ENCODE measurements around the gene SPRR3.

- TF ChIP-seq, protein P1, sequence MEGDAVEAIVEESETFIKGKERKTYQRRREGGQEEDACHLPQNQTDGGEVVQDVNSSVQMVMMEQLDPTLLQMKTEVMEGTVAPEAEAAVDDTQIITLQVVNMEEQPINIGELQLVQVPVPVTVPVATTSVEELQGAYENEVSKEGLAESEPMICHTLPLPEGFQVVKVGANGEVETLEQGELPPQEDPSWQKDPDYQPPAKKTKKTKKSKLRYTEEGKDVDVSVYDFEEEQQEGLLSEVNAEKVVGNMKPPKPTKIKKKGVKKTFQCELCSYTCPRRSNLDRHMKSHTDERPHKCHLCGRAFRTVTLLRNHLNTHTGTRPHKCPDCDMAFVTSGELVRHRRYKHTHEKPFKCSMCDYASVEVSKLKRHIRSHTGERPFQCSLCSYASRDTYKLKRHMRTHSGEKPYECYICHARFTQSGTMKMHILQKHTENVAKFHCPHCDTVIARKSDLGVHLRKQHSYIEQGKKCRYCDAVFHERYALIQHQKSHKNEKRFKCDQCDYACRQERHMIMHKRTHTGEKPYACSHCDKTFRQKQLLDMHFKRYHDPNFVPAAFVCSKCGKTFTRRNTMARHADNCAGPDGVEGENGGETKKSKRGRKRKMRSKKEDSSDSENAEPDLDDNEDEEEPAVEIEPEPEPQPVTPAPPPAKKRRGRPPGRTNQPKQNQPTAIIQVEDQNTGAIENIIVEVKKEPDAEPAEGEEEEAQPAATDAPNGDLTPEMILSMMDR (conservative IDR thresholded peaks at IDR 0.05 in 1 of 2, IDR thresholded peaks at IDR 0.05 in 1 of 2; ENCODE audit: extremely low read depth in 1 of 2, insufficient read depth in 1 of 2, low read depth in 1 of 2, low read length in 2 of 2) = no peak
- TF ChIP-seq EZH2 (IDR thresholded peaks at IDR 0.05; ENCODE audit: borderline replicate concordance, low read length) = no peak
These were observed 1.3 kb upstream of the SPRR3 start for GRCh38 chr1:153000294-153000693.

All from mammary epithelial cell (primary cell).